ENCODE results near the gene VARS2. TPM values are rescaled to one million over a fixed set of nuclear protein-coding genes. Genes with fewer than 3 reads are reported as not detected.

VARS2 gene
- total RNA-seq, 1 donor from 2014 or later = 61.4 TPM

GRCh38 chr6:30928677-30929076 lies 14.6 kb downstream of the VARS2 start:
- DNase-seq (ENCODE audit: low spot score) = no peak

DNA sequence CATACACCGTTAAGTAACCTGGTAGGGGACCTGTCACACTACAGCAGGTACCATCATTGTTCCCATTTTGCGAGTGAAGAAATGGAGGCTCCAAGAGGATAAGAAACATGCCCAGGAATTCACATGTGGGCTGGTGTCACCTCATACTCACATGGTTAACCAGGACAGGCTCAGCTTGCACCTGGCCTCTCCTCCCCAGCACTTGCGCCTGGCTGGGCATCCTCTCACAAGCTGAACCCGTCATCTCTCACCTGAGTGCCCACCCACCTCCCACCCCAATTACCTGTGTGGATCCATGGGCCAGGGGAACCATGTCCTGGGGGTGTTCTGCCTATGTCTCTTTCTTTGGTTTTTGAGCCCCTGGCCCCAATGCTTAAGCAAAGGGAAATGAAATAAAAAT lies 16.5 kb downstream of the VARS2 start:
- DNase-seq (ENCODE audit: low spot score) = no peak

GRCh38 chr6:30931272-30931671 lies 17.2 kb downstream of the VARS2 start:
- DNase-seq (ENCODE audit: low spot score) = no peak

DNA sequence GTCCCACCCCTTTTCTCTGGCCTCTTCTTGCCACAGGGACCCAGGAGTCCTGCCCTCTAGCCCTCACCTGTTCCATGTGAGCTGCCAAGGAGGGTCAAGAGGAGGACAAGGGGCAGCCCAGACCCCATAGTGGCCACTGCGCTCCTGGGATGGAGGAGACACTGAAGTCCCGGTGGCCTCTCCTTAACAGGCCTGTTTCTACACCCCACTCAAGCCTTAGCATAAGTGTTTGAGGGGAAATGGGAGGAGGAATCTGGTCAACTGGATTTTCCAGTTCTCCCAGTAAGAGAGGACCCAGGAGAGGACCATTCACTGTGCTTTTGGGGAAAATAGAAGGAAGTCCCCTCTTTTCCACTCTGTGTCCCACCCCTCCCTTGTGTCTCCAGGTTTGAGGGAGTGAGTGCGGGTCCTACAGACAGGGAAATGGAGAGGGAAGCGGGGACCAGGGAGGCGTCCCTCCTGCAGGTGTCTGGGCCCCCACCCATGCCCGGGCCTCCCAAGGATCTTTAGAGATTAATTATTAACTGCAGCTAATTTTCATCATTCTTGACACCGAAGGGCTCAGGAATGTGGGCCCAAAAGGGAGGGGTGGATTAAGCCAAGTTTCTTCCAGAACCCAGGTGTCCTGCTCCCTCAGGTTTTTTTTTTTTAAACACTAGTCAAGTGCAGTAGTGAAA lies 18.1 kb downstream of the VARS2 start, which contains the start of gene SFTA2:
Gene SFTA2, minus strand, starts transcription at position 202 of the 677 bp plus-strand sequence. Its CDS starts 74 bp downstream, at position 128.
- DNase-seq (ENCODE audit: low spot score) = peak; percentile 69

- DNase-seq (ENCODE audit: low spot score) = no peak
Observed at GRCh38 chr6:30932665-30933365, 18.8 kb downstream of the VARS2 start.

DNA sequence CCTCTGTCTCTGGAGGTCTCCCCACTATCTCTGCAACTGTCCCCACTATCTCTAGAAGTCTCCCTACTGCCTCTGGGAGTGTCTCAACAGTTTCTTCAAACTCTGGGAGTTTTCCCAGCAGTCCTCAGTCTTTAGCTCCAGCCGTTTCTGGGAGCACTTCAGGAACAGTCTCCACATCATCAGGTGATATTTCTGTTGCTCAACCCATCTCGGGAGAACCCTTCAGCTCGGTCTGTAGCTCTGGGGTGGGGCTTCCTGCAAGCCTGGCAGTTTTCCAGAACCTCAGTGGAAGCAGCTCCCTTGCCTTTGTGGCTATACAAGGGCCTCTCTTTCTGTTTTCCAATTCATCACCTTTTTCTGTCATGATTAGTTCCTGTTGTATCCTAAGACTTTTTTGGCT lies 21.0 kb downstream of the VARS2 start:
- no peak for DNase-seq (ENCODE audit: low spot score)

- DNase-seq (ENCODE audit: low spot score) = no peak
Observed at GRCh38 chr6:30937265-30937664, 23.2 kb downstream of the VARS2 start.

- peak; percentile 57 for DNase-seq (ENCODE audit: low spot score)
Observed at GRCh38 chr6:30938730-30939129, 24.7 kb downstream of the VARS2 start.

DNA sequence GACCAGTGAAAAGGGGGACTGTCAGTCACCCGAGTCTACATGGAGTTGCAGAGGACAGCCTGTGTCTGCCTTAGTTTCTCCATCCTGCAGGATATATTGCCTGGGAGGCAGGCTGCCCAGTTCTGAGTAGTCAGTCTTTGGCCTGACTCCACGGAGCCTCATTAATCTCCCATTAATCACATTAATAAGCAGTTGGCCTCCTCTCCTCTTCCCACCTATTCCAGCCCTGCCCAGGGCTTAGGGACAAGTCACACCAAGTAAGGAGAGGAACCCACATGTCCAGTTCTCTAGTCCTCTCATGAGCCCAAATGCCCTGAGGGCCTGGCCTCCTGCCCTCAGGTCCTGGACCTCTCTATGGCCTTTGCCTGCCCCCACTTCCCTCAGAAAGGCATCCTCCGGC lies 25.4 kb downstream of the VARS2 start:
- peak; percentile 50 for DNase-seq (ENCODE audit: low spot score)

GRCh38 chr6:30940361-30940986 lies 26.4 kb downstream of the VARS2 start, which contains the start of gene MUCL3:
Gene MUCL3, plus strand, starts transcription at chr6:30940973. Its CDS starts 27 bp downstream, at chr6:30941000.
- DNase-seq (ENCODE audit: low spot score) = peak; percentile 48

DNA sequence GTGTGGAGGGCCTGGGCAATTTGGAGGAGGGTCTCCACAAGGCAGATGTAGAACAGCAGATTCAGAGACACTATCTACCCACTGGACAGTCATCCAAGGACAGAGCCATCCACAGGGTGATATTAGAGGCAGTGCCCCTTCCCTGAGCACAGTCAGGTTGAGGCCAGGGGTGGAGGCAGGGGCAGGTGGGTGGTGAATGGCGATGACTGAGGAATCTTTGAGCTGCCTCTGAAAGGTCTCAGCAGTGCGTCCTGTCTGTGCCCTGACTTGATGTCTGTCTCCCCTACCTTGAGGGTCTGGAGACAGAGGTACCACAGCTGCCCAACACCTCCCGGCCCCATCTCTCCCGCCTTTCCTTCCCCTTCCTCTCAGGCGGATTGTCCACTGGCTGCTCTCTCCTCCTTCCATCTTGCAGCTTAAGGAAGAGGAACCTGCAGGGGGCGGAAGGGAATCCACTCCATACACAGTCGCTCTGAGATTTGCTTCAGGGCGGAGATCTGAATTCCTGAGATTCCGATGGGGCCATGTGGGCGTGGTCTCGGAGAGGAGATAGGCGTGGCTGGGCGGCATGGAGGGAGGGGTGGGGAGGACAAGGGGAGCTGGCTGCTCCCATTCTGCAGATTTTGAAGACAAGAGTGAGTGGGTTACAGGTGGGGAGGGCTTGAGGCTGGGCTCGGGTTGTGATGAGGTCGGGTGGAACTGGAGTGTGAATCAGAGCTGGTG lies 28.5 kb downstream of the VARS2 start:
- DNase-seq (ENCODE audit: low spot score) = peak; percentile 90

- DNase-seq (ENCODE audit: low spot score) = no peak
Observed at GRCh38 chr6:30944051-30944450, 30.0 kb downstream of the VARS2 start.

DNA sequence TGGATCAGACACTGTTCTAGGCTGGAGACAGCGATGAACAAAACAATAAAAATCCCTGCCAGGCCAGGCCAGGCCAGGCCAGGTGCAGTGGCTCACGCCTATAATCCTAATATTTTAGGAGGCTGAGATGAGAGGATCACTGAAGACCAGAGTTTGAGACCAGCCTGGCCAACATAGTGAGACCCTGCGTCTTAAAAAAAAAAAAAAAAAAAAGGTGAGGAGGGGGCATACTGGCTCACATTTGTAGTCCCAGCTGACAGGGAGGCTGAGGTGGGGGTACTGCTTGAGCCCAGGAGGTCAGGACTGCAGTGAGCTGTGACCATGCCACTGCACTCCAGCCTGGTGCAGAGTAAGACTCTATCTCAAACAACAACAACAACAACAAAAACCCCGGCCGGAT lies 31.2 kb downstream of the VARS2 start:
- DNase-seq (ENCODE audit: low spot score) = no peak

GRCh38 chr6:30947231-30947630 lies 33.2 kb downstream of the VARS2 start:
- DNase-seq (ENCODE audit: low spot score) = peak; percentile 80

DNA sequence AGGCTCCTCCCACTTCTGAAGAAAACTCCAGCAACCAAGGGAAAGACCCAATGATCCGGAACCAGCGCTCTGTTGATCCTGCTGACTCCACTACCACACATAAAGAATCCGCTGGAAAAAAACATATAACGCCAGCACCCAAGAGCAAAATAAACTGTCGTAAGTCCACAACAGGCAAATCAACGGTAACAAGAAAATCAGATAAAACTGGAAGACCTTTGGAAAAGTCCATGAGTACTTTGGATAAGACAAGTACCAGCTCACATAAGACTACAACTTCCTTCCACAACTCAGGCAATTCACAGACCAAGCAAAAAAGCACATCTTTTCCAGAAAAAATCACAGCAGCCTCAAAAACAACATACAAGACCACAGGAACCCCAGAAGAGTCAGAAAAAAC lies 34.8 kb downstream of the VARS2 start:
- no peak for DNase-seq (ENCODE audit: low spot score)

GRCh38 chr6:30951907-30952469 lies 38.0 kb downstream of the VARS2 start:
- DNase-seq (ENCODE audit: low spot score) = no peak

- peak; percentile 37 for DNase-seq (ENCODE audit: low spot score)
Observed at GRCh38 chr6:30954631-30955366, 40.8 kb downstream of the VARS2 start.

DNA sequence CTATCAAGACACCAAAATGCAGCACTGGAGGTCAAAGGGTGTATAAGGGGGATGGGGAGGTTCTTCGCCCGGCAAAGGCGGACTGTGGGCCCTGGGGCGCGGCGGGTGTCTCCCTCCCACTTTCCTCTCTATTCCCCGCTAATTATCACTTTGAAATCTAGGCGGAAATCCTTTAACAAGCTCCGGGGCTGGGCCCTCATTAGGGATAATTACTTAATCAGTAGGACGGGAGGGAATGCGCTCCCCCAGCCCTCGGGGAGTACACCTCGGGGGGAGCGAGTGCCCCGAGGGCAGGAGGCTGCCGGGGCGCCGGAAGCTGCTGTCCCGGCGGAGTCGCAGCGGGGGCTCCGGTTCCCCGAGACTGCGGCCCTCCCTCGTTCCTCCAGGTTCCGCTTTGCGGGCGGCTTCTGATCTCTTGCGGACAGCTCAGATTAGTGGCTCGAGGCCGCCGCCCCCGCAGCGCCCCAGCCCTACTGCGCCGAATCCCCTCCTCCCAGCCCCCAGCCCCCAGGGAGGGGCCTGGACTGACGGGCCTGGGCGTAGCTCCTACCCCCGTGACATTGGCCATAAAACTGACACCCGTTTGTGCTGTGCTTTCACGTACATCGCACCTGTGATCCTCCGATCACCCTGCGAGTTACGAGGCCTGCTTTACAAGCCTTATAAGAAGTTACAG lies 41.5 kb downstream of the VARS2 start:
- peak; percentile 69 for DNase-seq (ENCODE audit: low spot score)

DNA sequence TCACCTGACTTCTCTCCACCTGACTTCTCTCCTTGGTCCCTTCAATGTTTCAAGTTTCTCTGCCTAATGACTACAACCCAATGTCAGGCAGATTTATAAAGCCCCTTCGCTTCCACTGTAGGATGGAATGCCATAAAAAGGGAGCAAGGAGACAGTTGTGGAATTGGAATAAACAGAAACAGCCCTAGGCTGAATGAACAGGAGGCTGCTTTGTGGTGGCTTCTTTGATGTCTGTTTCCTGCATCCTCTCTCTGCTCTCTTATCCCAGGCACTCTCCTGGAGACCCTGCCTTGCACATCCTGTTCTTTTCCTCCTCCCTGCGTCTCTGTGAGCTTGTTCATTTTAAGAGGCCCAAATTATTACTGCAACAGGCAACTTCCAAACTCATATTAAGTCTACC lies 43.7 kb downstream of the VARS2 start:
- no peak for DNase-seq (ENCODE audit: low spot score)

GRCh38 chr6:30960907-30961673 lies 47.1 kb downstream of the VARS2 start:
- DNase-seq (ENCODE audit: low spot score) = no peak

Data from mucosa of gallbladder (tissue), 1 donor.